ENCODE results near the gene TAGLN. TPM values are rescaled to one million over a fixed set of nuclear protein-coding genes. Genes with fewer than 3 reads are reported as not detected.

The TAGLN gene
- total RNA-seq, 1 experiment from 2014 or later: 11.0 TPM

- POLR2A ChIA-PET (ENCODE audit: unreplicated experiment): no interaction called here
- H3K27ac ChIP-seq: no peak overlapping the region
These were observed 41.7 kb upstream of the TAGLN start for GRCh38 chr11:117157507-117157906.

GRCh38 chr11:117159892-117160291 is 39.3 kb upstream of the TAGLN start:
- ChIA-PET CTCF (no interaction called here), POLR2A (ENCODE audit: unreplicated experiment) (interaction anchor here (0.6 kb wide), 1 partner anchor 1158 kb away, joined by 3 read pairs; no protein-coding TSS in a partner anchor)
- H3K9me3 ChIP-seq (ENCODE audit: insufficient read depth, low read depth): no peaks in the 10 kb centered on the region
- H3K36me3 ChIP-seq (ENCODE audit: low read depth): peaks cover 61% of the 10 kb centered on the region
- DNase-seq: no peak
- BruUV-seq (replicated peaks): no TSS peak
- H3K4me3 ChIP-seq: no peak overlapping the region
- no peak overlapping the region for H3K27ac ChIP-seq
- no peaks in the 10 kb centered on the region for H3K9me2 ChIP-seq (ENCODE audit: insufficient read depth)
- H3F3A ChIP-seq (ENCODE audit: insufficient read depth, low read depth): peaks cover 6% of the 10 kb centered on the region
- H3K4me1 ChIP-seq (replicated peaks; ENCODE audit: insufficient read depth): no peaks in the 10 kb centered on the region
- peaks cover 84% of the 10 kb centered on the region for H4K20me1 ChIP-seq (ENCODE audit: insufficient read depth)
- TF ChIP-seq, protein P1, sequence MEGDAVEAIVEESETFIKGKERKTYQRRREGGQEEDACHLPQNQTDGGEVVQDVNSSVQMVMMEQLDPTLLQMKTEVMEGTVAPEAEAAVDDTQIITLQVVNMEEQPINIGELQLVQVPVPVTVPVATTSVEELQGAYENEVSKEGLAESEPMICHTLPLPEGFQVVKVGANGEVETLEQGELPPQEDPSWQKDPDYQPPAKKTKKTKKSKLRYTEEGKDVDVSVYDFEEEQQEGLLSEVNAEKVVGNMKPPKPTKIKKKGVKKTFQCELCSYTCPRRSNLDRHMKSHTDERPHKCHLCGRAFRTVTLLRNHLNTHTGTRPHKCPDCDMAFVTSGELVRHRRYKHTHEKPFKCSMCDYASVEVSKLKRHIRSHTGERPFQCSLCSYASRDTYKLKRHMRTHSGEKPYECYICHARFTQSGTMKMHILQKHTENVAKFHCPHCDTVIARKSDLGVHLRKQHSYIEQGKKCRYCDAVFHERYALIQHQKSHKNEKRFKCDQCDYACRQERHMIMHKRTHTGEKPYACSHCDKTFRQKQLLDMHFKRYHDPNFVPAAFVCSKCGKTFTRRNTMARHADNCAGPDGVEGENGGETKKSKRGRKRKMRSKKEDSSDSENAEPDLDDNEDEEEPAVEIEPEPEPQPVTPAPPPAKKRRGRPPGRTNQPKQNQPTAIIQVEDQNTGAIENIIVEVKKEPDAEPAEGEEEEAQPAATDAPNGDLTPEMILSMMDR (conservative IDR thresholded peaks at IDR 0.05): no peak
- no peak for TF ChIP-seq EZH2 (IDR thresholded peaks at IDR 0.05; ENCODE audit: low read depth)
- intact Hi-C loops (cut with micrococcal nuclease; ENCODE audit: unreplicated experiment): no loop called here
- no peaks in the 10 kb centered on the region for H3K27me3 ChIP-seq (ENCODE audit: insufficient read depth, low read depth)
- H3K79me2 ChIP-seq (ENCODE audit: low read depth): peaks cover 56% of the 10 kb centered on the region
- no peak overlapping the region for H2AFZ ChIP-seq
- no peak overlapping the region for H3K4me2 ChIP-seq

More at GRCh38 chr11:117157507-117157906, 41.7 kb upstream of the TAGLN start:
- peaks cover 6% of the 10 kb centered on the region for H3F3A ChIP-seq (ENCODE audit: insufficient read depth, low read depth)
- no TSS peak for BruUV-seq (replicated peaks)
- no peaks in the 10 kb centered on the region for H3K9me3 ChIP-seq (ENCODE audit: insufficient read depth, low read depth)
- CTCF ChIA-PET: interaction anchor here (0.7 kb wide), 1 partner anchor 21 kb away, joined by 3 read pairs; the partner anchor contains the start of gene SIDT2
- no peak overlapping the region for H2AFZ ChIP-seq
- H3K4me1 ChIP-seq (replicated peaks; ENCODE audit: insufficient read depth): no peaks in the 10 kb centered on the region
- intact Hi-C loops (cut with micrococcal nuclease; ENCODE audit: unreplicated experiment): no loop called here
- peaks cover 95% of the 10 kb centered on the region for H4K20me1 ChIP-seq (ENCODE audit: insufficient read depth)
- H3K36me3 ChIP-seq (ENCODE audit: low read depth): peaks cover 63% of the 10 kb centered on the region
- H3K27me3 ChIP-seq (ENCODE audit: insufficient read depth, low read depth): no peaks in the 10 kb centered on the region
- H3K9me2 ChIP-seq (ENCODE audit: insufficient read depth): no peaks in the 10 kb centered on the region
- H3K79me2 ChIP-seq (ENCODE audit: low read depth): peaks cover 80% of the 10 kb centered on the region
- no peak overlapping the region for H3K4me3 ChIP-seq
- TF ChIP-seq EZH2 (IDR thresholded peaks at IDR 0.05; ENCODE audit: low read depth): no peak
- TF ChIP-seq, protein P1 (conservative IDR thresholded peaks at IDR 0.05): no peak
- no peak for DNase-seq
- no peak overlapping the region for H3K4me2 ChIP-seq

- no peaks in the 10 kb centered on the region for H3K9me3 ChIP-seq (ENCODE audit: insufficient read depth, low read depth)
- no TSS peak for BruUV-seq (replicated peaks)
- ChIA-PET POLR2A (ENCODE audit: unreplicated experiment) (interaction anchor here (0.6 kb wide), 1 partner anchor 1157 kb away, joined by 3 read pairs; no protein-coding TSS in a partner anchor), CTCF (no interaction called here)
- no peak for DNase-seq
- peaks cover 84% of the 10 kb centered on the region for H4K20me1 ChIP-seq (ENCODE audit: insufficient read depth)
- H3F3A ChIP-seq (ENCODE audit: insufficient read depth, low read depth): peaks cover 11% of the 10 kb centered on the region
- no peaks in the 10 kb centered on the region for H3K4me1 ChIP-seq (replicated peaks; ENCODE audit: insufficient read depth)
- no peaks in the 10 kb centered on the region for H3K9me2 ChIP-seq (ENCODE audit: insufficient read depth)
- H2AFZ ChIP-seq: no peak overlapping the region
- no peak overlapping the region for H3K27ac ChIP-seq
- H3K4me3 ChIP-seq: no peak overlapping the region
- H3K27me3 ChIP-seq (ENCODE audit: insufficient read depth, low read depth): no peaks in the 10 kb centered on the region
- TF ChIP-seq, protein P1 (conservative IDR thresholded peaks at IDR 0.05): no peak
- no peak for TF ChIP-seq EZH2 (IDR thresholded peaks at IDR 0.05; ENCODE audit: low read depth)
- H3K36me3 ChIP-seq (ENCODE audit: low read depth): peaks cover 63% of the 10 kb centered on the region
- intact Hi-C loops (cut with micrococcal nuclease; ENCODE audit: unreplicated experiment): no loop called here
- H3K79me2 ChIP-seq (ENCODE audit: low read depth): peaks cover 51% of the 10 kb centered on the region
- no peak overlapping the region for H3K4me2 ChIP-seq
These were observed 38.3 kb upstream of the TAGLN start for GRCh38 chr11:117160826-117161225.
